Coronary artery (tissue), 2 donors: ENCODE results near the gene HOXA3.
A peak's percentile ranks its signal among the peaks of the same experiment; 100 is the strongest.

Source experiments
- DNase-seq: peaks from one replicate; pipeline ENCODE4 v3.0.0-alpha.2; 2017; ENCODE audit warnings: low spot score
- H3K27ac ChIP-seq, 2 donors: fragments of 200-600 bp; sonication (generic); one replicate each; pipeline ENCODE4 v1.5.1; 2016 to 2019
- H3K4me3 ChIP-seq: fragments of 200-600 bp; sonication (generic); 2 replicates; pipeline ENCODE4 v1.5.1; 2016; ENCODE audit warnings: mild to moderate bottlenecking, moderate library complexity
- TF ChIP-seq, protein P1 (sequence below): fragments of 200-600 bp; sonication (generic); IDR thresholded peaks from one replicate; pipeline ENCODE4 v1.5.1; 2019; ENCODE audit warnings: antibody characterized with exemption

The HOXA3 gene

GRCh38 chr7:27125986-27126394 is 26.4 kb downstream of the HOXA3 start:
- TF ChIP-seq, protein P1, sequence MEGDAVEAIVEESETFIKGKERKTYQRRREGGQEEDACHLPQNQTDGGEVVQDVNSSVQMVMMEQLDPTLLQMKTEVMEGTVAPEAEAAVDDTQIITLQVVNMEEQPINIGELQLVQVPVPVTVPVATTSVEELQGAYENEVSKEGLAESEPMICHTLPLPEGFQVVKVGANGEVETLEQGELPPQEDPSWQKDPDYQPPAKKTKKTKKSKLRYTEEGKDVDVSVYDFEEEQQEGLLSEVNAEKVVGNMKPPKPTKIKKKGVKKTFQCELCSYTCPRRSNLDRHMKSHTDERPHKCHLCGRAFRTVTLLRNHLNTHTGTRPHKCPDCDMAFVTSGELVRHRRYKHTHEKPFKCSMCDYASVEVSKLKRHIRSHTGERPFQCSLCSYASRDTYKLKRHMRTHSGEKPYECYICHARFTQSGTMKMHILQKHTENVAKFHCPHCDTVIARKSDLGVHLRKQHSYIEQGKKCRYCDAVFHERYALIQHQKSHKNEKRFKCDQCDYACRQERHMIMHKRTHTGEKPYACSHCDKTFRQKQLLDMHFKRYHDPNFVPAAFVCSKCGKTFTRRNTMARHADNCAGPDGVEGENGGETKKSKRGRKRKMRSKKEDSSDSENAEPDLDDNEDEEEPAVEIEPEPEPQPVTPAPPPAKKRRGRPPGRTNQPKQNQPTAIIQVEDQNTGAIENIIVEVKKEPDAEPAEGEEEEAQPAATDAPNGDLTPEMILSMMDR, result no peak
- H3K4me3 ChIP-seq, result no peak overlapping the region
- H3K27ac ChIP-seq, result no peak overlapping the region
- no peak for DNase-seq

DNA sequence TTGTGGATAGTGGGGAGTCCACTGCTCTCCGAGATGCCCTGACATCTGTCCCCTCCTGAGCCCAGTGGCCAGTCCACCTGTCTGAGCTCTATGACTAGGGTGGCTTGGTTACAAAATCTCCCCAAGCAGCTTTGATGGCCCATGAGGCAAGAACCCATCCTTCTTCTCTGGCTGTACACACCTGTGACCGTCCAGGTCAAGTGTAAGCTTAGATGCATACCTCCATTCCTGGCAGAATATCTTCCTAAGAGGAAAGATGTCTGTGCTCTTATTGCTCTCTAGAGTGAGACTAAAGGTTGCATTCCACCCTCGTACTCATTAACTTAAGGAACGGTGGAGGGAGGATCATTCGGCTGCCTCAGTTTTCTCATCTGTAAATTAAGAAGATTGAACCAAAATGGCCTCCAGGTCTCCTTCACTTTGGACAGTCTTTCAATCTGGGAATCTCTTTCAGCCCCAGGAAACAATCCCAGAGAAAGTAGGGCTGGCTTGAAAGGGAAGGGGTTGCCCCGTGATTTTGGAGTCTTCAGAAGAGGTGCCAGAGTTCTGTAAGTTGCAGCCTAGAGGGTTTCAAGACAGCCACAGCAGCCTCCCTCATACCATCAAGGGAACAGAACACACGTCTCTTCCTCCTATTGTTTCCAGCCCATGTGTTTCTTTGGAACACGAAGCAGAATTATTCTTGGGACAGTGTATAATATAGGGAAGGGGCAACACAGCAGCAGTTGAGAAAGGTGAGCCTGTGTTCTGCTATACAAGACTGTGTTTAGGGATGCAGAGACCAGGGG is 27.3 kb downstream of the HOXA3 start:
- Histone ChIP-seq H3K27ac (no peak overlapping the region), H3K4me3 (no peak overlapping the region)
- peak; percentile 26 for DNase-seq

DNA sequence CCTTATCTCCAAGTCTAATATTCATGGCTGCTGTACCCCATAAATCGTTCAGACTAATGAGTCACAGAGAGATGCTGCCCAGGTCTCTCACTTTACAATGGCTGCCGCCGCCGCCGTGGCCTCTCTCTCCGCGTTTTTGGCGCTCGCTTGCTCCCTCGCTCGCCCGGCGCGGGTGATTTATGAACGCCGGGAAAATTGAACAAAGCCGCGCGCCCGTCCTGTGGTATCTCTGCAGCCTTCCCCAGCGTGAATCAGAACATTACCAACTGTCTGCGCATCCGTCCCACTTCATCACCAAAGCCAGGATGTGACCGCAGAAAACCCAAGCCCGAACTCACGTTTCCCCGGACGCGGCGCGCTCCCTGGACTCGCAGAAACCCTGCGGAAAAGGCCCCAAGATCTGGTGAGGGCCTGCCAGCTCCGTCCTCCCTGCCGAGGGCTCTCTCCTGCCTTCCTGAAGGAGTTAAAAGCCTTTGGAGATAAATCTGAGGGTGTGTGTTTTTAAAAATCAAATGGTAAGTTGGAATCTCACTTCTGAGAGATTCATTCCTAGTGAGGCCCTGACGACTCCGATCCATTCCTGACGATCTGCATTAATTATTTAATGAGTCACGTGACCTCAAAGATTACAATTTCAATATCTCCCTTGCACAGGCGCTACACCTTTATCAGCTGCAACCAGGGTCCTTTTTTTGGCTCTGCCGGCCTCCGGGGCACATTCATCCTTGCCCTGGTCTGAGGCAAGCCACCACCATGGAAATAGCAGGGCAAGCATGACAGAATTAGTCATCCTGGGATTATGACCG is 28.1 kb downstream of the HOXA3 start:
- H3K27ac ChIP-seq, result no peak overlapping the region

More for the DNA sequence above, 27.3 kb downstream of the HOXA3 start:
- TF ChIP-seq, protein P1, result no peak

DNA sequence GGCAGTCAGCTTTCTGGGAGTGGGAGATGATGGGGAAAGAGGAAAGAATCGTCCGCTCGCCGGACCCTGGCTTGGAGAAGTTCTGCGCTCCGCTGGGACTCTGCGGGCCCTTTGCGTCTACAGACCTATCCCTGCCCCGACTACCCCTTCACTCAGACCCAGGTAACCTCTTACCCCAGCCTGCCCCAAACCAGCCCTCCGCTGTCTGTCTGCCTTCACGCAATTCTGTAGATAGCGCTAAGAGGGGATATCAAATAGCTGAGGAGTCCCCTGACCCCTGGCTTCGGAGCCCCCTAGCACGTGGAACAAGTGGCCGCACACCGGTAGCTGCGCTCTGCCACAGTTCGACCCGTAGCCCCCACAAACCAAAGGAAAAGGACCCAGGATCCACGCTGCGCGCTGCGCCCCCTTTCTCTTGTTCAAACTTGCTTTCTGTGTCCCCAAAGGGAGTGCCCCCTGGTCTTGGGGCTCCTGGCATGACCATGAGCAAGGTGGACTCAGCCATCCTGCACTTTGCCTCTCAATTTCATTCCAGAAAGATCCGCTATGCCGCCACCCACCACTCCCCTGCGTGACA is 28.8 kb downstream of the HOXA3 start:
- no peak overlapping the region for H3K27ac ChIP-seq
- H3K4me3 ChIP-seq, result no peak overlapping the region
- TF ChIP-seq, protein P1, result no peak
- DNase-seq, result peak; percentile 52

More for the DNA sequence above, 28.1 kb downstream of the HOXA3 start:
- TF ChIP-seq, protein P1, result no peak
- peak; percentile 59 for DNase-seq
- H3K4me3 ChIP-seq, result no peak overlapping the region

- Histone ChIP-seq H3K4me3 (no peak overlapping the region), H3K27ac (no peak overlapping the region)
Measured at GRCh38 chr7:27123007-27123476, 29.3 kb downstream of the HOXA3 start.

GRCh38 chr7:27122077-27122910 is 30.1 kb downstream of the HOXA3 start:
- TF ChIP-seq, protein P1, result no peak
- Histone ChIP-seq H3K27ac (peak overlapping the region in 1 of 2 donors; percentile 3), H3K4me3 (no peak overlapping the region)
- DNase-seq, result peak; percentile 62

More at GRCh38 chr7:27123007-27123476, 29.3 kb downstream of the HOXA3 start:
- TF ChIP-seq, protein P1, result no peak
- peak; percentile 50 for DNase-seq
